GM19395 (cell line): ENCODE results near the gene TNN.

Experiments used
- ATAC-seq: cut with Tn5 transposase; IDR thresholded peaks from one replicate; pipeline ENCODE4 v1.9.1; 2021; ENCODE audit warnings: mild to moderate bottlenecking, moderate library complexity; ENCODE audit not compliant: unreplicated experiment

TNN gene

DNA sequence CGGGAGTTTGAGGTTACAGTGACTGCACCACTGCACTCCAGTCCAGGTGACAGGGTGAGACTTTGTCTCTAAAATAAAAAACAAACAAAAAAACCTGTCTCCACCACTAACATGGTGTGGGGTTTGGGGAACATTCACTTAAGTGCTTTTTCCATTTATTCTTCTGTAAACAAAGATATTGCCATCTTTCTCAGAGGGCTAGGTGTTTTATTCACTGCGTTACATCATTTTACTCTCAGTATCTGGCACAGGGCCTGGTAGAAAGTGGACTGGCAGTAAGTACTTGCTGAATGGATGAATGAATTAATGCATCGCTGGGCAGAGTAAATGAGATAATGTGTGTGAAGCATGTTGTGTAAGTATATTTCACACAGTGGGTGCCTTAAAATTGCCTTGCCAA, 104.9 kb downstream of the TNN start:
- ATAC-seq = no peak

- ATAC-seq = no peak
These were observed 105.9 kb downstream of the TNN start for GRCh38 chr1:175173531-175173930.

DNA sequence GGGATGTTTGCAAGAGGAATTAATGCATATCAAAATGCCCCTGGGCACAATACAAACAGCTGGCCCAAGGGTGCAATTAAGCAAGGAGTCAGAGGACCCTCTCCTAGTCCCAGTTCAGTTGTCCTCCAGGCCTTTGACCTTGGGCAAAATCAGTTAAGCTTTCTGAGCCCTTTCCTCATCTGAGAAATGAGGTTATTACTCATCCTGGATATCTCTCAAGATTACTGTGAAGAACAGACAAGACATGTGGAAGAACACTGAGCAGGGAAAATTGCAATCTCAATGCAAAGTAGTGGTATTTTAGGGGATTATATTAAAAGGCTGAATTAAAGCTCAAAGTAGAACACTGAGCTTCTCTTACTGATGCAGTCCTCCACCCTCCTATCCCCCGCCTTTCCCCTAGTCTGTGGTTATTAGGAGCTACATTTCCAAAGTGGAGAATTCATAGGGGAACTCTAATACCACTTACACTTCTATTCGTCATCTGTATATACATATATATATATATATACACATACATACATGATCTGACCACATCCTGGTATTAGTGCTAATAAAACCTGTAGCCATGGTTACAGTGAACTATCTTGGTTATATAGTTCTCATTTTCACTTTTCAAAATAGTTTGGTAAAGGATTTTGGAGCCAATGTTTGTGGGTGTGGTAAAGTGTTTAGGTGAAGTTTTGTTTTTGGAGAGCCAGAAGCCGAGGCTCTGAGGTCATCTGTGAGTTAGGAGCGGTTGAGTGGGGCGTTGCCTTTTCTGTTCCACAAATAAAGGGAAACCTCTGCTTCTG, 106.9 kb downstream of the TNN start:
- peak; percentile 83 for ATAC-seq

DNA sequence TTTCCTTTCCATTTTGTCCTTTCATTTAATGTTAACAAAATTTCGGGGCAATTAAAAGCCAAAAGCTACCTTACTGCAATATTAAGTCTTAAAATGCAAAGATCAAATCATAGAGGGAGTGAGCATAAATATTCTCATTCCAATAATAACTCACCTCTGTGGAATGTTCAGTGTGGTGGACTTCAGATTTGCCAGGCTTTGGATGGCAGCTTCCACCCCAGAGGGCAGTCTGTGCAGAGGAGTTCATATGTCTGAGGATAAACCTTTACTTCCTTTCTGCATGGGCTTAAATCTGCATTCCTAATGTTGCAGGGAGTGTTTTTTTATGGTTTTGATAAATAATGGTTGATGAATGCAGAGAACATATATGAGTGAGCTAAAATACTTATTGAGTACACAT, 108.6 kb downstream of the TNN start:
- ATAC-seq = no peak

GRCh38 chr1:175178056-175178455, 110.4 kb downstream of the TNN start:
- no peak for ATAC-seq

GRCh38 chr1:175178456-175178855, 110.8 kb downstream of the TNN start:
- no peak for ATAC-seq

DNA sequence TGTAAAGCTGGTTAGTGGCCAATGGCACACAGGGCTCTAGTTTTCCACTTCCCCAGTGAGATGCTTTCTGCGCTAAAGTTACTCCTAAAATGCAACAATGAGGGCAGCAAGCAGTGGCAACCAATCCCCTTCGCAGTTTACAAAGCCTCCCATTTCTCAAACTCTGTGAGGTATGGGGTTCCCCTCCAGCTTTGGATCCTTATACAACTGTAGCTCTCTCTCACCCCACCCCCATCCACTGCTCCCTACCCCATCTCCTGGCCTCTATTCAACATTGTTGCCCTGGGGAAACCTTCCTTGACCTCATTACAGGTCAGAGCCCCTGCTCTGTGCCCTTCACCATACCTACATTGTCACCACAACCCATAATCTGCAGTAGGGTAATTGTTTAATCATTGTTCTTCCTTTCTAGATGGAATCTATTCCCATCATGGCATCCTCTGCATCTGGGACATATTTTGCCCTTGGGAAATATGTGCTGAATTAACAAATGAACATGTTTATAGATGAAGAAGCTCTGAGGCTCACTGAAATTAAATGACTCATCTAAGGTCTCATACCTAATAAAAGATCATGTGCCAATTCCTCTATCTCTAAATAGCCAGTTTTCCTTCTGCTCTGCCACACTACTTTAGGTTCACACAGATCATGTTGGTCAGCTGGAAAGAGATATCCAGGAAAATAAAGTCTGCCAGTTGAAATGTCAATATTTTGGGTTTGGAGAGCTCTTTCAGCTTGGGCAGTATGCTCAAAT, 112.4 kb downstream of the TNN start:
- ATAC-seq = no peak

DNA sequence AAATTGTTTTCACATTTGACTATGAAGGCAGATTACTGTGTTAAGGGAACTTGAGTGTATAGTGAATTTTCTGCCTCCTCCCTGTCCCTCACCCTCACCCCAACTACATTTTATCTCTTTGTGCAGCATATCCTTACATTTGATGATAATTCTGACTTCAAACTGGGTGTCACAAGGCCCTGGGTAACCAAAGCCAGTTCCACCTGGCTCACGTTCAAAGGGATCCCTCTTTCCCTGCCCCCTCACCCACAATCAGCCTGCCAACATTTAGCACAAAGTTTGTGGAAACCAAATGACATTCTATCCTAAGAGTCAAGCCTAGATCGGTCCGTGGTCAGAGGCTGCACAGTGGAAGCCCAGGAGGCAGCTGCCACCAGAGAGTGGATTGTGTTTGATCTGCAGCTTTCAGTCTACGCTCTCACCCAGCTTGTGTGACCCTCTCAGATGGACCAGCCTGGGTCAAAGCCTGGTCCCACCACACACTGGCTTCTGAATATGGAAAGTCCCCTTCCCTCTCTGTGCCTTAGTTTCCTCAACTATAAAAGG, 114.6 kb downstream of the TNN start:
- no peak for ATAC-seq

- ATAC-seq = no peak
These were observed 116.0 kb downstream of the TNN start for GRCh38 chr1:175183586-175183985.

GRCh38 chr1:175185903-175186302, 118.3 kb downstream of the TNN start:
- ATAC-seq = no peak

DNA sequence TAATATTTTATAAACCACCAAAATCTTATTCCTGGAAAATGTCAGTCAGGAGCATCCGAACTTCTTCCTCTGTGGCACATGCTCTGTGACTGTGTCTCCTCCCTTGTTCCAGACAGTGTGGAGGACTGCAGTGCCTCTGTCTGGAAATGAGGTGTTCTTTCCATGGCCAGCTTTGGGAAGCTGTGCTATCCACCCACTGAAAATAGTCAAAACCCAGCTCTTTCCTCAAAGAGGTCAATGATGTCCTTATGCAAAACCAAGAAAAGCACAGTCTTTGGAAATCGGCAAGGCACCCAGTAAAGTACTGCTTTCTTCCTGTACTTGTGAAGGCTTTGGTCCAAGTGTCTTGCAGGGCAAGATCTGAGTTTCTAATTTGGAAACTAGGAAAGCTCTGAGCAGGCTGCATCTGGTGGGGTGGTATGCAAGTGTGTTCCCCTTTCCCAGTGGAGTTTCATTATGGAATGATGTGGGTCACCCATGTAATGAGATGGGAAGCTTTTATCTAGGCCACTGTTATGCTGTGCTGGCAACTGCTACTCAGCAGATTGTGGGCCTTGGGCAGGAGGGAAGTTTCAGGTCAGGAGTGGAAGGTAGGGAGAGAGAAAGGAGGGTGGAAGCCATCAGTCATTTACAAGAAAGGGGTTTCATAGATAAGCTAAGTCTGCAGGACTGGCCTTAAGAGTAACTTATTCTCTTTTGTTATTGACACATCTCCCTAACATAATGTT, 119.0 kb downstream of the TNN start:
- no peak for ATAC-seq

DNA sequence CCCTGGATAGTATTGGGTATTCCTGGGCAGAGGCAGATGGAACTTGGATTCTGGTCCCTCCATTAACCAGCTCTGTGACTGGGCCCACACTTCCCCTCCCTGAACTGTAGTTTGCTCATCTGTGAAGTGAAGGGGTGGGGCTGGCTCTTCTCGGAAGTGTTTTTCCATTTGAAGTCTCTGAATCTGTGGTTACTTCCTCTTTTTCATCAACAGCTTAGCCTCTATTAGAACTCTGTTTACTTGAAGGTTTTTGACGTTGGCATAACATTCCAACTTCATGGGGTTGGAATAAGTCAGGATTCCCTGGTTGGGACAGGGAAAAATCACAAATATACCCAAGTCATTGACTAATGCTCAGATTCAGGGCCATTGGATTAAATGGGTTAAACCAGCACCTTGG, 121.3 kb downstream of the TNN start:
- peak; percentile 73 for ATAC-seq

GRCh38 chr1:175191659-175192058, 124.0 kb downstream of the TNN start:
- peak; percentile 43 for ATAC-seq

- no peak for ATAC-seq
These were observed 124.5 kb downstream of the TNN start for GRCh38 chr1:175192111-175192629.

- peak; percentile 53 for ATAC-seq
These were observed 125.2 kb downstream of the TNN start, which contains the start of gene KIAA0040 for GRCh38 chr1:175192630-175193526. KIAA0040 (minus strand) TSS chr1:175192776; CDS start chr1:175161013, 31,763 bp downstream.

DNA sequence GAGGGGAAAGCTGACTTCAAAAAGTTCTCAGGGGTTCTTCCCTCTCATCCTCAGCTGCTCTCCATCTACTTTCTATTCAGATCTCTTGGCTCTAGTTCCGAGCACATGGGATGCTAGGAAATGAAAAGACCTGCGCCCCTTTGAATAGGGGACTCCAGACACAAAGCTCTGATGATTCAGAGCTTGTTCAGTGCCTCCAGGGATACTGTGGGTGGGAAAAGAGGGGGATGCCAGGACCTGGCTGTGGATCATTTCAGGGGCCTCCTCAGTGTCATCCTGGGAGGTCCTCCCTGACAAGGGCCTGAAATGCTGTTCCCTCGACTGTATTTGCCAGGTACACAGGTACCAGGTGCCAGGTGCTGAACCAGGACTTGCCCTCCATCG, 125.9 kb downstream of the TNN start:
- ATAC-seq = no peak

DNA sequence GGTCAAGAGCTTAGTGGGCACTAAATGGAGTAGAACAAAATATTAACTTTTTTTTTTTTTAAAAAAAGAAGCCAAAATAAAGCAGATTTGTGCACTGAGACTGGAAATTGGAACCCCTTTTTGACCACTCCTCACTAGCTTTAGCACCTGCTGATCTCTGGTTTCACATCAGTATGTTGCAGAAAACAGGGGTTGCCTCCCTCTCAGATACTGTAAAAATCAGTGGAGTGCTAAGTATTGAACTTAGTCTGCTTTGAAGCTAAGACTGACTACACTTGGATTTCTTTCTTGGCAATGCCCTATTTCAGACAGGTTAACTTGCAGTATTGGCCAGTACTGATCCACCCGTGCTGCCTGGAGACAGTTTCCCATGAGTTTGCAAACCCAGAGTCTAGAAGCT, 127.6 kb downstream of the TNN start:
- peak; percentile 31 for ATAC-seq

DNA sequence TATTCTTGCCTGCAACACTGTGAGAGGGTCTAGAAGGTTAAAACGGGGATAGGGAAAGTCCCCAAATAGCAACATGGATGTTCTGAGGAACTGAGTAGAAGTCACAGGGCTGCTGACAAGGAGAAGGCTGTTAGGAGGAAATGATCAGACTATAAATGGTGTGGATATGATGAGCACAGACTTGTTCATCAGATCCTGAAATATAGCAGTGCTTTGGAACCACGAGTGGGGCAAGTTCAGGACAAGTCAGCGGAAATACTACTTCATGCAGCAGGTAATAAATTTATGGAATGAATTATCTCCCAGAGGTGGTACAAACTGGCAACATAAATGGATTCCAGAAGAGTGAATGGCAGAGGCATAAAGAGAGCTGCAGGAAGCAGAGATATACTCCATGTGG, 128.2 kb downstream of the TNN start:
- ATAC-seq = no peak

GRCh38 chr1:175197531-175197930, 129.9 kb downstream of the TNN start:
- no peak for ATAC-seq
